Measurements from ENCODE around the gene RADIL. TPM values are rescaled to one million over a fixed set of nuclear protein-coding genes. Genes with fewer than 3 reads are reported as not detected.
"Not testable (repeated sequence)": the region's sequence is repeated elsewhere in the genome, so short reads cannot be mapped to it uniquely, and the experiment has no call there.

Gene RADIL
- total and polyA plus RNA-seq, 11 donors, result 1.1 to 9.0 (median 3.4) TPM

GRCh38 chr7:4803397-4804241 is 79.9 kb downstream of the RADIL start:
- ATAC-seq, result no peak
- H3K4me1 ChIP-seq, result peaks cover 0 to 15% (median under 1%) of the 10 kb centered on the region in 12 donors
- no peak overlapping the region for H3K27ac ChIP-seq
- intact Hi-C loops (cut with DNase I), result no loop called here
- H3K27me3 ChIP-seq, result no peaks in the 10 kb centered on the region
- H3K36me3 ChIP-seq, result peaks cover 0 to 3% (median 0%) of the 10 kb centered on the region in 9 donors
- no peak for TF ChIP-seq POLR2A (IDR thresholded peaks at IDR 0.05)
- no peak for TF ChIP-seq CTCF (IDR thresholded peaks at IDR 0.05)
- no peaks in the 10 kb centered on the region for H3K9me3 ChIP-seq
- 77 to 89% (median 83%) methylated on average over 18 to 41 of the region's 41 CpGs for WGBS, 4 donors
- no peak overlapping the region for H3K4me3 ChIP-seq
- peak in 2 of 5 donors; percentile 18 to 52 for DNase-seq

GRCh38 chr7:4802577-4802976 is 80.9 kb downstream of the RADIL start:
- ATAC-seq; H3K4me3 ChIP-seq; H3K9me3 ChIP-seq; intact Hi-C loops (cut with DNase I); H3K36me3 ChIP-seq; H3K27me3 ChIP-seq; H3K27ac ChIP-seq: not testable (repeated sequence)
- H3K4me1 ChIP-seq, result peaks cover 0 to 22% (median 8%) of the 10 kb centered on the region in 12 donors
- DNase-seq, result peak in 1 of 5 donors; percentile 11
- WGBS, 4 donors, result 80 to 94% (median 88%) methylated on average over 1 to 23 of the region's 23 CpGs; no CpG with 5 or more reads in 1 of the 4 donors

GRCh38 chr7:4801839-4802231 is 81.7 kb downstream of the RADIL start:
- no peak overlapping the region for H3K4me3 ChIP-seq
- peaks cover 0 to 26% (median 8%) of the 10 kb centered on the region in 12 donors for H3K4me1 ChIP-seq
- no peak for TF ChIP-seq CTCF (IDR thresholded peaks at IDR 0.05)
- no peak for TF ChIP-seq POLR2A (IDR thresholded peaks at IDR 0.05)
- H3K27me3 ChIP-seq, result no peaks in the 10 kb centered on the region
- H3K36me3 ChIP-seq, result peaks cover 0 to 3% (median 0%) of the 10 kb centered on the region in 9 donors
- no peaks in the 10 kb centered on the region for H3K9me3 ChIP-seq
- DNase-seq (peak in 2 of 5 donors; percentile 17 to 54), ATAC-seq (no peak)
- 80 to 94% (median 86%) methylated on average over 1 to 18 of the region's 18 CpGs for WGBS, 4 donors
- intact Hi-C loops (cut with DNase I), result no loop called here
- no peak overlapping the region for H3K27ac ChIP-seq

- Histone ChIP-seq H3K27me3 (no peaks in the 10 kb centered on the region), H3K27ac (no peak overlapping the region), H3K9me3 (no peaks in the 10 kb centered on the region), H3K36me3 (peaks cover 0 to under 1% (median 0%) of the 10 kb centered on the region in 9 donors), H3K4me1 (peaks cover 0 to 26% (median 8%) of the 10 kb centered on the region in 12 donors), H3K4me3 (no peak overlapping the region)
- DNase-seq (peak in 2 of 5 donors; percentile 26 to 65), ATAC-seq (peak in 1 of 4 donors; percentile 4)
- TF ChIP-seq POLR2A (IDR thresholded peaks at IDR 0.05) (no peak), CTCF (IDR thresholded peaks at IDR 0.05) (no peak)
- intact Hi-C loops (cut with DNase I), result no loop called here
- WGBS, 4 donors, result 88 to 92% (median 90%) methylated on average over 19 to 27 of the region's 27 CpGs
Measured at GRCh38 chr7:4800926-4801838, 82.3 kb downstream of the RADIL start.

Measured in heart left ventricle (tissue), 16 donors.